Mesendoderm (in vitro differentiated cells): ENCODE measurements around the gene CEP128.

Source experiments
- DNase-seq: peaks from one replicate; pipeline ENCODE4 v3.0.0; 2013
- H2AK5ac ChIP-seq: 2 replicates; pipeline ENCODE4 v1.6.1; 2013; ENCODE audit warnings: low read length, inconsistent platforms
- H2BK120ac ChIP-seq: 2 replicates; pipeline ENCODE4 v1.6.1; 2013; ENCODE audit warnings: low read depth, mild to moderate bottlenecking, low read length, moderate library complexity, mixed read lengths
- H2BK15ac ChIP-seq: replicated peaks from 2 replicates; pipeline ENCODE4 v1.6.1; 2013; ENCODE audit warnings: low read depth, mild to moderate bottlenecking, moderate library complexity
- H2BK5ac ChIP-seq: 2 replicates; pipeline ENCODE4 v1.6.1; 2013; ENCODE audit warnings: low read length, inconsistent platforms
- H3K18ac ChIP-seq: 2 replicates; pipeline ENCODE4 v1.6.1; 2013; ENCODE audit warnings: mild to moderate bottlenecking, low read length, mixed read lengths
- H3K23ac ChIP-seq: one replicate; pipeline ENCODE4 v1.6.1; 2013; ENCODE audit warnings: low read length
- H3K27ac ChIP-seq: 2 replicates; pipeline ENCODE4 v1.5.1; 2013; ENCODE audit warnings: low read depth, mild to moderate bottlenecking, inconsistent platforms, low read length, moderate library complexity
- H3K27me3 ChIP-seq: 2 replicates; pipeline ENCODE4 v1.6.1; 2013; ENCODE audit warnings: low read length, control low read depth, mild to moderate bottlenecking, inconsistent platforms; ENCODE audit not compliant: insufficient read depth, poor library complexity
- H3K36me3 ChIP-seq: 2 replicates; pipeline ENCODE4 v1.6.1; 2013; ENCODE audit warnings: low read length, inconsistent platforms; ENCODE audit not compliant: control insufficient read depth, insufficient read depth
- H3K4ac ChIP-seq: one replicate; pipeline ENCODE4 v1.6.1; 2013; ENCODE audit warnings: low read depth, mild to moderate bottlenecking, low read length, moderate library complexity
- H3K4me1 ChIP-seq: 2 replicates; pipeline ENCODE4 v1.6.1; 2013; ENCODE audit warnings: low read depth, low read length, inconsistent platforms; ENCODE audit not compliant: control insufficient read depth
- H3K4me2 ChIP-seq: 2 replicates; pipeline ENCODE4 v1.6.1; 2013; ENCODE audit warnings: low read length
- H3K4me3 ChIP-seq: 2 replicates; pipeline ENCODE4 v1.5.1; 2013; ENCODE audit warnings: mild to moderate bottlenecking, low read length
- H3K56ac ChIP-seq: one replicate; pipeline ENCODE4 v1.6.1; 2013; ENCODE audit warnings: low read length
- H3K79me1 ChIP-seq: 2 replicates; pipeline ENCODE4 v1.6.1; 2013; ENCODE audit warnings: low read length, inconsistent platforms
- H3K79me2 ChIP-seq: 2 replicates; pipeline ENCODE4 v1.6.1; 2013; ENCODE audit warnings: mild to moderate bottlenecking, low read length; ENCODE audit not compliant: control insufficient read depth, insufficient read depth
- H3K9ac ChIP-seq: 2 replicates; pipeline ENCODE4 v1.6.1; 2013; ENCODE audit warnings: low read length, inconsistent platforms
- H4K5ac ChIP-seq: one replicate; pipeline ENCODE4 v1.6.1; 2013; ENCODE audit warnings: low read length
- H4K8ac ChIP-seq: one replicate; pipeline ENCODE4 v1.6.1; 2013; ENCODE audit warnings: low read depth, mild to moderate bottlenecking, control low read depth, low read length, moderate library complexity
- WGBS: extraction: QIAGEN DNeasy Blood & Tissue Kit; methylation state at CpG from one replicate; pipeline ENCODE4 v1.1.7; 2013; ENCODE audit warnings: low lambda C conversion rate, missing lambda C conversion rate; ENCODE audit not compliant: insufficient coverage; ENCODE audit errors: extremely low coverage; 5-methylcytosine and 5-hydroxymethylcytosine counted together

The CEP128 gene

GRCh38 chr14:80523518-80524117 is 417.9 kb downstream of the CEP128 start:
- no peak overlapping the region for H2AK5ac ChIP-seq
- H2BK120ac ChIP-seq: no peak overlapping the region
- H4K5ac ChIP-seq: no peak overlapping the region
- no peak overlapping the region for H2BK5ac ChIP-seq
- no peak for DNase-seq
- no peaks in the 10 kb centered on the region for H3K79me1 ChIP-seq
- no peak overlapping the region for H3K23ac ChIP-seq
- no peak overlapping the region for H3K4me2 ChIP-seq
- no peak overlapping the region for H3K18ac ChIP-seq
- no peak overlapping the region for H3K4me3 ChIP-seq
- H2BK15ac ChIP-seq: no peak overlapping the region
- H3K27me3 ChIP-seq: no peaks in the 10 kb centered on the region
- H3K56ac ChIP-seq: no peak overlapping the region
- H3K27ac ChIP-seq: no peak overlapping the region
- no peaks in the 10 kb centered on the region for H3K4me1 ChIP-seq
- H3K36me3 ChIP-seq: no peaks in the 10 kb centered on the region
- H3K79me2 ChIP-seq: no peaks in the 10 kb centered on the region
- H3K4ac ChIP-seq: no peak overlapping the region
- H4K8ac ChIP-seq: no peak overlapping the region
- H3K9ac ChIP-seq: no peak overlapping the region

GRCh38 chr14:80522936-80523335 is 418.6 kb downstream of the CEP128 start:
- H3K18ac ChIP-seq: no peak overlapping the region
- H3K27me3 ChIP-seq: no peaks in the 10 kb centered on the region
- no peak overlapping the region for H2AK5ac ChIP-seq
- H3K4me1 ChIP-seq: no peaks in the 10 kb centered on the region
- no peak overlapping the region for H4K8ac ChIP-seq
- H2BK15ac ChIP-seq: no peak overlapping the region
- no peak overlapping the region for H4K5ac ChIP-seq
- H3K23ac ChIP-seq: no peak overlapping the region
- no peaks in the 10 kb centered on the region for H3K79me1 ChIP-seq
- DNase-seq: no peak
- H3K9ac ChIP-seq: no peak overlapping the region
- no peaks in the 10 kb centered on the region for H3K79me2 ChIP-seq
- no peak overlapping the region for H3K4ac ChIP-seq
- H2BK5ac ChIP-seq: no peak overlapping the region
- no peak overlapping the region for H3K56ac ChIP-seq
- no peak overlapping the region for H3K4me3 ChIP-seq
- H3K27ac ChIP-seq: no peak overlapping the region
- no peaks in the 10 kb centered on the region for H3K36me3 ChIP-seq
- H3K4me2 ChIP-seq: no peak overlapping the region
- no peak overlapping the region for H2BK120ac ChIP-seq

DNA sequence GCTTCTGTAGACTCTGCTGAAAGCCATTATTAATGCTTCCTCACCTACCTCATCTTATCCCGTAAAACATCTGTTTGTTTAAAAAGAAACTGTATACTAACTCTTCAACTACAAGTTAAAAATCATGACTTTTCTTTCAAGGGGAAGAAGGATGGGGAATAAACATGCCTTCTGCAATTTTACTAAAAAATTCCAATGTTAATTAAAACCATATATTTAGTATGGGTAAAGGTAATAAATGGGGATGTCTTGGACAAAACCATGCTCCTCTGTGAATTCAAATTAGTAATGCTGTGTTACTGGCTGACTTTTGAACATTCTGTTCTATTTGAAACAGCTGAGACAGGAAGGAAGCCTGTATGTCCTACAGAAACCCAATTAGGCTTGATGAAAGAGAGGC is 419.1 kb downstream of the CEP128 start:
- DNase-seq: no peak
- WGBS: 100% methylated on average over 1 of the region's 1 CpG

GRCh38 chr14:80521456-80521855 is 420.1 kb downstream of the CEP128 start:
- Histone ChIP-seq H3K4me2 (no peak overlapping the region), H3K56ac (no peak overlapping the region), H3K79me1 (no peaks in the 10 kb centered on the region), H3K9ac (no peak overlapping the region), H2BK5ac (no peak overlapping the region), H3K18ac (no peak overlapping the region), H3K27ac (no peak overlapping the region), H3K79me2 (no peaks in the 10 kb centered on the region), H2BK120ac (no peak overlapping the region), H3K23ac (no peak overlapping the region), H3K27me3 (no peaks in the 10 kb centered on the region), H3K4me3 (no peak overlapping the region), H3K4ac (no peak overlapping the region), H3K36me3 (no peaks in the 10 kb centered on the region), H4K8ac (no peak overlapping the region), H4K5ac (no peak overlapping the region), H3K4me1 (no peaks in the 10 kb centered on the region), H2BK15ac (no peak overlapping the region), H2AK5ac (no peak overlapping the region)
- DNase-seq: no peak
- no CpG with 5 or more reads among the region's 3 CpGs for WGBS

More for the DNA sequence above, 419.1 kb downstream of the CEP128 start:
- no peaks in the 10 kb centered on the region for H3K79me1 ChIP-seq
- no peaks in the 10 kb centered on the region for H3K36me3 ChIP-seq
- H3K27ac ChIP-seq: no peak overlapping the region
- no peak overlapping the region for H4K5ac ChIP-seq
- no peaks in the 10 kb centered on the region for H3K4me1 ChIP-seq
- no peak overlapping the region for H3K18ac ChIP-seq
- H3K23ac ChIP-seq: no peak overlapping the region
- H2BK120ac ChIP-seq: no peak overlapping the region
- no peak overlapping the region for H2AK5ac ChIP-seq
- no peak overlapping the region for H3K9ac ChIP-seq
- no peak overlapping the region for H2BK15ac ChIP-seq
- no peak overlapping the region for H3K4me3 ChIP-seq
- H3K4ac ChIP-seq: no peak overlapping the region
- H3K56ac ChIP-seq: no peak overlapping the region
- no peak overlapping the region for H2BK5ac ChIP-seq
- no peak overlapping the region for H3K4me2 ChIP-seq
- no peaks in the 10 kb centered on the region for H3K27me3 ChIP-seq
- H4K8ac ChIP-seq: no peak overlapping the region
- H3K79me2 ChIP-seq: no peaks in the 10 kb centered on the region

DNA sequence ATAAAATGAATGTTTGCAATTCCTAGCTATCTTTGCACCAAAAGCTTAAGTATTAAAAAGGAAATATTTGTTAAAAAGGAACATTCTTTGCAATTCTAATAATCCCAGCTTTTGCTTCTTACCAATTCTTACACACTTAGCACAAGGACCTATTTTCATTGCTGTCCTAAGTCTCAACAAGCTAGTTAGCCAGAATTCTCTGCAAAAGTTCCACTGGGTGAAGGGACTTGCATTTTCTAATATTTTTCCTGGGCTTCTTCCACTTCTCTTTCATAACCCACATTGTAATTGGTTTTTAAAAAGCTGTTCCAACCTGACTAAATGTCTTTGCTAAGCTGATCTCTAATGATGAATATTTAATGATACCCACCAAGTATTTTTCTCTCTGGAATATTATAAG is 422.5 kb downstream of the CEP128 start:
- Histone ChIP-seq H3K56ac (no peak overlapping the region), H2BK15ac (no peak overlapping the region), H2BK120ac (no peak overlapping the region), H3K79me1 (no peaks in the 10 kb centered on the region), H3K18ac (no peak overlapping the region), H2AK5ac (no peak overlapping the region), H3K4me1 (no peaks in the 10 kb centered on the region), H4K5ac (no peak overlapping the region), H3K27ac (no peak overlapping the region), H3K23ac (no peak overlapping the region), H3K4me3 (no peak overlapping the region), H3K4me2 (no peak overlapping the region), H3K4ac (no peak overlapping the region), H4K8ac (no peak overlapping the region), H3K79me2 (no peaks in the 10 kb centered on the region), H2BK5ac (no peak overlapping the region), H3K36me3 (no peaks in the 10 kb centered on the region), H3K27me3 (no peaks in the 10 kb centered on the region), H3K9ac (no peak overlapping the region)
- no peak for DNase-seq

DNA sequence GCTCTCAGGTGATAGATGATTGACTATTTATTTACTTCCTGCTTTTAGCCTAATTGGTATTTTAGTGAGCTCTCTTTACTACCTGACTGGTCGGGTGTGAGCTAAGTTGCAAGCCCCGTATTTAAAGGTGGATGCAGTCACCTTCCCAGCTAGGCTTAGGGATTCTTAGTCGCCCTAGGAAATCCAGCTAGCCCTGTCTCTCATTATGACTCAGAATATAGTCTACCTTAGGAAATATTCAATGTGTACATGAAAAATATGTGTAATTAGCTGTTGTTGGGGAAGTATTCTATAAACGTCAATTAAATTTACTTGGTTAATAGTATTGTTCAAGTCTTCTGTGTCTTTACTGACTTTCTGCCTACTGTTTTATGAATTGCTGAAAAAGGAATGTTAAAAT is 423.4 kb downstream of the CEP128 start:
- Histone ChIP-seq H2BK15ac (no peak overlapping the region), H3K56ac (no peak overlapping the region)
- no peak for DNase-seq

More for the DNA sequence above, 423.4 kb downstream of the CEP128 start:
- Histone ChIP-seq H3K4me1 (no peaks in the 10 kb centered on the region), H3K79me1 (no peaks in the 10 kb centered on the region), H3K23ac (no peak overlapping the region), H3K27ac (no peak overlapping the region), H3K4me3 (no peak overlapping the region), H3K18ac (no peak overlapping the region), H3K9ac (no peak overlapping the region), H3K4ac (no peak overlapping the region), H2AK5ac (no peak overlapping the region), H3K27me3 (no peaks in the 10 kb centered on the region), H3K4me2 (no peak overlapping the region), H3K79me2 (no peaks in the 10 kb centered on the region), H4K5ac (no peak overlapping the region), H4K8ac (no peak overlapping the region), H2BK120ac (no peak overlapping the region), H3K36me3 (no peaks in the 10 kb centered on the region), H2BK5ac (no peak overlapping the region)
- no CpG with 5 or more reads among the region's 4 CpGs for WGBS
